GM18505 (cell line): ENCODE results near the gene MIGA1.

Experiments used
- ATAC-seq: cut with Tn5 transposase; IDR thresholded peaks from one replicate; pipeline ENCODE4 v1.9.1; 2021; ENCODE audit not compliant: unreplicated experiment
- POLR2A ChIP-seq: IDR thresholded peaks from 4 replicates; pipeline ENCODE4 v1.6.1; 2011; ENCODE audit warnings: borderline replicate concordance; ENCODE audit not compliant: insufficient read depth, insufficient read length; ENCODE audit errors: extremely low read depth

The MIGA1 gene

DNA sequence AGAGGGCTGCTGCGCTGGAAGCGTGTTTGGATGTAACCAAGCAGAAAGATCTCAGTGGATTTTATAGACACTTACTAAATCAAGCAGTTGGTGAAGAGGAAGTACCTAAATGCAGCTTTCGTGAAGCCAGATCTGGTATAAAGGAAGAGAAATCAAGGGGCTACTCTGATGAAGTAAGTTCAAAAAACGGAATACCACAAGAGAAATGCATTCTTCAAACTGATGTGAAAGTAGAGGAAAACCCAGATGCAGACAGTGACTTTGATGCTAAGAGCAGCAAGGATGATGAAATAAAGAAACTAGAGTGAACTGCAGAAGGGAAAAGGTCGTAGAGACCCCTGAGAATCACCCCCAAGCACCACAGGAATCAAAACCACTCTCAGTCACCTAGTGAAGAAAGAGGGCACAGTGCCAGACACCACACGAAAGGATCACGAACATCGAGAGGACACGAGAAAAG lies 68.2 kb downstream of the MIGA1 start:
- TF ChIP-seq POLR2A = no peak
- no peak for ATAC-seq

DNA sequence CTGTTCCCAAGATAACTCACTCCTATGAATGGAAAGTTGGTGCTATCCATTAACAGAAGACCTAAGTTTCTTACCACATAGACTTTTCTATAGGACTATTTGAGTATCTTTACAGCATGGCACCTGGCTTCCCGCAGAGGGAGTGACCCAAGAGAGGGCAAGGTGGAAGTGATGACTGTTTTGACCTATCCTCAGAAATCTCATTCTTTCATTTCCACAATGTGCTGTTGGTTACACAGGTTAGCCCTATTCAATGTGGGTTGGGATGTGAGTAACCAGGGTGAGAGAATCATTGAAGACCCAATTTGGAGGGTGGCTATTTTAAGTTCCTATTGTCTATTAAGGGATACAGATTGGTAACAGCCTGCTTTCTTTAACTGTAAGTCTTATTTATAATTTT lies 70.6 kb downstream of the MIGA1 start:
- no peak for ATAC-seq
- no peak for TF ChIP-seq POLR2A

DNA sequence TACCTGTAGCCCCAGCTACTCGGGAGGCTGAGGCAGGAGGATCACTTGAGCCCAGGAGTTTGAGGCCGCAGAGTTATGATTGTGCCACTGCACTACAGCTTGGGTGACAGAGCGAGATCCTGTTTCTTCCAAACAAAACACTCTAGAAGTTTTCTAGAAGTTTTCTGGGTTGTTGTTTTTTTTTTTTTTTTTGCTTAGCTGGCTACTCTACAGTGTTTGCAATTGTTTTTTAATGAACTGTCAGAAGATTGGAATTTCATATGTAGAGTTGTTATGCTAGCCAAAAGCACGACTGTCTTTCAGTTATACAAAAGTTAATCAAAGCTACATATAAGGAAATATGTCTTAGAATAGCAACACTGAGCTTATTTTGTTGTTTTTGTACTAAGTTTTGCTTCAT lies 78.1 kb downstream of the MIGA1 start:
- no peak for TF ChIP-seq POLR2A
- no peak for ATAC-seq

DNA sequence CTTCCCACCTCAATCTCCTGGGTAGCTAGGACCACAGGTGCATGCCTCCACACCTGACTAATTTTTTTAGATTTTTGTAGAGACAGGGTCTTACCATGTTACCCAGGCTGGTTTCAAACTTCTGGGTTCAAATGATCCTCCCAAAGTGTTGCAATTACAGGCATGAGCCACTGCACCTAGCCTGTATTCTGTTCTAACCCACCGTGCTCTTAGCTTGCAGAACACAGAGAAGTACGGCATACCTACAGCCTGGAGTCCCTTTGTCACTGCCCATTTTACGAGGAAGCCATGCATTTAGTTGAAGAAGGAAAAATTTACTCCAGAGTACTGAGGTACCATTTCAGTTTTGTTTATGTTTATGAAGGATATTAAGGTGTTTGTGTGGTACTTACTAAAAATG lies 79.3 kb downstream of the MIGA1 start:
- no peak for ATAC-seq
- no peak for TF ChIP-seq POLR2A

DNA sequence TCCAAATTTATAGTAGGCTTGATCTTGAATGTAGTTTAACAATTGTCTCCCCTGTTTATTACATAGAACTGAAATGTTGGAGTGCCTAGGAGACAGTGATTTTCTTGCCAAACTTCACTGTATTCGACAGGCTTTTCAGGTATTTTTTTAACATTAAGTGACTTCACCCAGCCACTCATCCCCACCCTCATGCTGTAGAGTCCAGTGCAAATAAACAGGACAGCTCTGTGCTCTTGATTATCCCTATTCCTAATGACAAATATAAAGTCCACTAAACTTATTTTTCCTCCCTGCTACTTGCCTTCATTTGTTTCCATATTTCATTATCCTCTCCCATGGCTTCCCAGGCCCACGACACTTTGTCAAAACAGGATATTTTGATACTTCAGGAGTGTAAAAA lies 79.8 kb downstream of the MIGA1 start:
- ATAC-seq = no peak
- TF ChIP-seq POLR2A = no peak

DNA sequence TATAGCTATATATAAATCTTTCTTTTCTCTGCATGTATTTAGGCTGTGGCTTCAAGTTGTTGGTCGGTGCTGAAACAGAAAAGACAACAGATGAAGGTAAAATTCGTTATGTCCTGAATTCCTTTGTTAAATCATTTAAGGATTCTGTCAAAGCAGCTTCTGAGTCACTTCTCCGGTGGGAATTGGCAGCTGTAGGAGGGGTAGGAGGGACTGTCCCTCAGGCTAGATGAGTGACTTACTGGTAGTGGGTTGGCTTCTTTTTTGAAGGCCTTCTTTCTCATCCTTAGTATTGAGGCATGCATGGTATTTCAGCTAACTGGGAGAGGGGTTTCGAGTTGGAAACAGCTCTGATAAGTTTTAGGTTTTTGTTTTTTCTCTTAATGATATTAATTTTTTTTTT lies 86.8 kb downstream of the MIGA1 start:
- TF ChIP-seq POLR2A = no peak
- ATAC-seq = no peak

DNA sequence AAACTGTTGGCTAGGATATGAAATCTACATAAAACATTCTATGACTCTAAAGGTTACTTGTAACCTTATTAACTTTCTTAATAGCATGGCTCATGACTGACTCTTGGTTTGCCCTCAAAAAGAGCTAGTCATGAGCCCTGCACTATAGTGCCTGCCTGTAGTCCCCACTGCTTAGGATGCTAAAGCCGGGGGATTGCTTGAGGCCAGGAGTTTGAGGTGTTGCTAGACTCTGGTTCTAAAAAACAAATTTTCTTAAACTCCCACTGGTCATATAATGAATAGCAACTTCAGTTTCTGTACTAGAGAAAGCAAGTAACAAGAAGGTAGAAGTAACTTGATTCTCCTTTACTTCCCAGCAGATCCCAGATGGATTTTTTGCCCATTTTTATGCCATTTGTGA lies 93.2 kb downstream of the MIGA1 start:
- no peak for ATAC-seq
- TF ChIP-seq POLR2A = no peak

DNA sequence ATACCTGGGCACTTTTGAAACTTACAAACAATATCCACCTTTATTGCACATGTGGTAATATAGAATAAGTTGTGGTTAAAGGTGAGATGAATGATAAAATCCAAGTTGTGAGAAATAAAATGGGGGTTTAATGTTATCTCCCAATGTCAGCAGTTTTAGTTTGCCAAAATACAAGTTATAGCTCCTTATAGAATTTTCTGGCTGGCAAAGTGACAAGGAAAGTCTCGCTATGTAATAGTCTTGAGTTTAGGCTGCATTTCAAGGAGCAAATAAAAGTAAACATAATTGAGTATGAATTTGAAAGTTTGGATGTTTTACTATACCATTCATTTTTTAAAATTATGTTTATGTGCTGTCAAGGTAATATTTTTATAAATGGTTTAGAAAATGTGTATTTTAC lies 94.0 kb downstream of the MIGA1 start:
- no peak for ATAC-seq
- no peak for TF ChIP-seq POLR2A

- ATAC-seq = no peak
These were observed 95.5 kb downstream of the MIGA1 start for GRCh38 chr1:77874804-77875445.

DNA sequence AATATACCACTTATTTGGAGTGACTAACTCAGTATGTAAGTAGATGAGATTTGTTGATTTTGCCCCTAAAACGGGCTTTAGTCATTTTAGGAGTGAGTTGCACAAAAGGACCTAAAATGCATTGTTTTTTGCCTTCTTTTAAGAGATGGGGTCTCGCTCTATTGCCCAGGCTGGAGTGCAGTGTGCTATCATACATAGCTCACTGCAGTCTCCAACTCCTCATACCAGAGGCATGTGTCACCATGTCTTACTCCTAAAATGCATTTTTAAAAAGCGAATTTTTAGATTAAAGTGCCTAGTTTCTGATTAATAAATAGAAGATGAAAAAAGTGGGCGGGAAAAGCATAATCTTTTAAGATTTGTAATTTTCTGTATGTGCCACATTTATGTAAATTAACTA lies 97.4 kb downstream of the MIGA1 start:
- ATAC-seq = no peak
- no peak for TF ChIP-seq POLR2A

More at GRCh38 chr1:77874804-77875445, 95.5 kb downstream of the MIGA1 start:
- TF ChIP-seq POLR2A = no peak

- TF ChIP-seq POLR2A = no peak
- ATAC-seq = no peak
These were observed 101.6 kb downstream of the MIGA1 start for GRCh38 chr1:77881061-77881460.

DNA sequence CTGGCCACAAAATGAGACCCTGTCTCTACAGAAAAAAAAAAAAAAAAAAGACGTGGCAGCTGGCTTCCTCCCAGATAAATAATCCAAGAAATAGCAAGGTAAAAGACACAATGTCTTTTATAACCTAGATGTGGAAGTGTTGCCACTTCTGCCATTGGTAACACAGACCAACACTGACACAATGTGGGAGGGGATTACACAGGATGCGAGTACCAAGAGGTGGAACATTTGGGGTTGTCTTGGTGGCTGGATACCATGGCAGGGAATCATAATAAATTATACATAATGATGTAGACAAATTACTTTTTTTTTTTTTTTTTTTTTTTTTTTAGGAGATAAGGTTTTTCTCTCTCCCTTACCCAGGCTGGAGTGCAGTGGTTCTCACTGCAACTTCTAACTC lies 103.0 kb downstream of the MIGA1 start:
- ATAC-seq = no peak
- no peak for TF ChIP-seq POLR2A

- TF ChIP-seq POLR2A = no peak
- ATAC-seq = peak; percentile 36
These were observed 108.8 kb downstream of the MIGA1 start, which contains the start of gene NEXN for GRCh38 chr1:77888081-77888780. NEXN (plus strand) TSS chr1:77888624; CDS start chr1:77916107, 27,483 bp downstream.
